Pancreas (tissue), 10 donors: ENCODE data around the gene C5orf58. TPM values are rescaled to one million over a fixed set of nuclear protein-coding genes. Genes with fewer than 3 reads are reported as not detected.
"Not testable (repeated sequence)": the region's sequence is repeated elsewhere in the genome, so short reads cannot be mapped to it uniquely, and the experiment has no call there.

Source experiments
- ATAC-seq, 4 donors: fragments of 200-7000 bp; cut with Tn5 transposase; one replicate each; pipeline versions ENCODE4 v1.8.0 to v1.9.1; 2020; ENCODE audit warnings: mild to moderate bottlenecking in 4 of 4, moderate library complexity in 4 of 4
- DNase-seq, 6 donors: peaks; one replicate each; pipeline ENCODE4 v3.0.0-alpha.2; 2020
- FAIRE-seq: peaks from 2 replicates; lab custom pipeline; 2012; peaks lifted over from hg19 to GRCh38; lab: Jason Lieb, UNC
- H3K27ac ChIP-seq, 4 donors: fragments of 200-600 bp; sonication (generic); 1 replicate in 3 of 4; 2 replicates in 1 of 4; pipeline versions ENCODE4 v1.5.0 to v1.8.0; 2020
- H3K27me3 ChIP-seq, 4 donors: fragments of 200-600 bp; one replicate each; pipeline ENCODE4 v1.8.0; 2021
- H3K36me3 ChIP-seq, 3 donors: fragments of 200-600 bp; sonication (generic) in 1 of 3; one replicate each; pipeline versions ENCODE4 v1.5.0 to v1.8.0; 2020 to 2021
- H3K4me1 ChIP-seq, 3 donors: fragments of 200-600 bp; one replicate each; pipeline ENCODE4 v1.8.0; 2021
- H3K4me3 ChIP-seq, 4 donors: fragments of 200-600 bp; sonication (generic) in 2 of 4; one replicate each; pipeline versions ENCODE4 v1.5.0 to v1.8.0; 2020 to 2021
- H3K9me3 ChIP-seq, 4 donors: fragments of 200-600 bp; one replicate each; pipeline ENCODE4 v1.8.0; 2021
- WGBS, 2 donors: extraction: QIAGEN DNeasy Blood & Tissue Kit; methylation state at CpG; one replicate each; pipeline ENCODE4 v1.1.7; 2013; 5-methylcytosine and 5-hydroxymethylcytosine counted together
- intact Hi-C, 3 donors: fragments of 100-400 bp; cut with DNase I; formaldehyde crosslinking; loops; one replicate each; pipeline versions ENCODE4 v1.11.1 to v1.14.2; 2022
- polyA plus RNA-seq, 2 donors: library from polyadenylated mRNA; stranded (reverse); fragments of 200-250 nt; gene quantifications; one replicate each; pipeline ENCODE4 v1.2.3, GENCODE V29; 2013
- total RNA-seq, 6 donors: library from RNA; stranded (reverse); fragmentation: NEBNext Ultra II Directional in 4 of 6; extraction: Animal tissue kit (Norgen Biotek cat#: 25700) in 4 of 6; gene quantifications; one replicate each; pipeline versions ENCODE4 v1.2.1 to v1.2.4, GENCODE V29; 2021 to 2023
- TF ChIP-seq, protein P1 (sequence below), 4 donors: fragments of 200-600 bp; sonication (generic) in 3 of 4; IDR thresholded peaks; one replicate each; pipeline versions ENCODE4 v1.5.0 to v1.8.0; 2021; ENCODE audit warnings: antibody characterized with exemption in 4 of 4
- donor health status: healthy with polysubstance abuse.
- donor health status: DM: no; HTN: no; CAD: no; lungs with moderate emphysema.
- donor health status: DM: no; HTN: no; CAD: no.
- donor health status: control.
- donor health status: control.
- donor health status: Bipolar disorder and iron deficiency.
- donor health status: DM: yes; HTN: yes; CAD: no.
- donor health status: DM: no; HTN: no; CAD: no.
- donor health status: DM: no; HTN: no; CAD: no.
- donor health status: DM: yes; HTN: yes; CAD: no.

Gene C5orf58
- total and polyA plus RNA-seq, 8 donors = 0.21 TPM; not detected in 7

DNA sequence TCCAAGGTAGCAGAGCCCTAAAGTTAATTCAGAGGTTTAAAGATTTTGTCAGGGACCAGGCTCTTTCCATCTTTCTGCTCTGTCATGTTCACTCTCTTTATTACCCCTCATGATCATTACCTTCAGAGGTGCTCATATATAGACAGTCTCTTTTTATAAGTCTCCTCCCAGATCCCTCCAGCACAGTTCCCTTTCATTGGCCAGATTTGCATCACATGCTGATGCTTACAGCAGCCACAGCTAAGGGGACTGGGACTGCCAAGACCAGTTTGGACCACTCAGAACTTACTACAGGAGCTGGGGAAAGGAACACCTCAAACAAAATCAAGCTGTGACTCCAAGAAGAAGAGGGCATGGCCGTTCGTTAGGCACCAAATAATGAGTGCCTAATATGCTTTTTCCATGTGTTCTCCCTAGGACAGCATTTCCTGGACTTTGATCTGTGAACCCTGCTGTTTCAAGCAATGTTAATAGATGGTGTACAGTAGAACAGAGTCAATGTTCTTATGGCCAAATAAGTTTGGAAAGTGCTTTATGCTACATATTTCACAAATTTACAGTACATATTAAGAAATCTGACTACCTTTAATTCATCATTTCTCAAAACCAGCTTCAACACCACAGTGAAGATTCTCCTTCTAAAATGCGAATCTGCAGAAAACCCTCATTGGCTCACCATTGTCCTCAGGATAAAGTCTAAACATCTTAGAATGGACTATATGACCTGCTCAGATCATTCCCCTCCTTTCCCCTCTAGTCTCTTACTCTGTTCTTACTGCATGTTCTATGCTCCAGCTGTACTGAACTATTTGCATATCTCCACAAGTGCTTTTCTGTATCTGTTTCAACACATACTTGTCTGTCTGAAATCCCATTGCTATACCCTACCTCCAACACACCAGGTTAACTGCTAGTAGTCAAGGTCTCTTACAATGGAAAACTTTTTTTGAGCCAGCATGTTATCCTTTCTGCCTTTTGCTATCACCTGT lies 3.4 kb downstream of the C5orf58 start:
- no peak for ATAC-seq
- WGBS, 2 donors = 56 to 61% methylated on average over 3 of the region's 3 CpGs
- H3K27ac ChIP-seq = no peak overlapping the region
- intact Hi-C loops = no loop called here
- H3K36me3 ChIP-seq = no peaks in the 10 kb centered on the region
- TF ChIP-seq, protein P1, sequence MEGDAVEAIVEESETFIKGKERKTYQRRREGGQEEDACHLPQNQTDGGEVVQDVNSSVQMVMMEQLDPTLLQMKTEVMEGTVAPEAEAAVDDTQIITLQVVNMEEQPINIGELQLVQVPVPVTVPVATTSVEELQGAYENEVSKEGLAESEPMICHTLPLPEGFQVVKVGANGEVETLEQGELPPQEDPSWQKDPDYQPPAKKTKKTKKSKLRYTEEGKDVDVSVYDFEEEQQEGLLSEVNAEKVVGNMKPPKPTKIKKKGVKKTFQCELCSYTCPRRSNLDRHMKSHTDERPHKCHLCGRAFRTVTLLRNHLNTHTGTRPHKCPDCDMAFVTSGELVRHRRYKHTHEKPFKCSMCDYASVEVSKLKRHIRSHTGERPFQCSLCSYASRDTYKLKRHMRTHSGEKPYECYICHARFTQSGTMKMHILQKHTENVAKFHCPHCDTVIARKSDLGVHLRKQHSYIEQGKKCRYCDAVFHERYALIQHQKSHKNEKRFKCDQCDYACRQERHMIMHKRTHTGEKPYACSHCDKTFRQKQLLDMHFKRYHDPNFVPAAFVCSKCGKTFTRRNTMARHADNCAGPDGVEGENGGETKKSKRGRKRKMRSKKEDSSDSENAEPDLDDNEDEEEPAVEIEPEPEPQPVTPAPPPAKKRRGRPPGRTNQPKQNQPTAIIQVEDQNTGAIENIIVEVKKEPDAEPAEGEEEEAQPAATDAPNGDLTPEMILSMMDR (IDR thresholded peaks at IDR 0.05) = no peak
- peaks cover 0 to 9% (median 0%) of the 10 kb centered on the region in 4 donors for H3K27me3 ChIP-seq
- H3K9me3 ChIP-seq = no peaks in the 10 kb centered on the region
- DNase-seq = no peak
- no peaks in the 10 kb centered on the region for H3K4me1 ChIP-seq
- no peak for FAIRE-seq
- no peak overlapping the region for H3K4me3 ChIP-seq

DNA sequence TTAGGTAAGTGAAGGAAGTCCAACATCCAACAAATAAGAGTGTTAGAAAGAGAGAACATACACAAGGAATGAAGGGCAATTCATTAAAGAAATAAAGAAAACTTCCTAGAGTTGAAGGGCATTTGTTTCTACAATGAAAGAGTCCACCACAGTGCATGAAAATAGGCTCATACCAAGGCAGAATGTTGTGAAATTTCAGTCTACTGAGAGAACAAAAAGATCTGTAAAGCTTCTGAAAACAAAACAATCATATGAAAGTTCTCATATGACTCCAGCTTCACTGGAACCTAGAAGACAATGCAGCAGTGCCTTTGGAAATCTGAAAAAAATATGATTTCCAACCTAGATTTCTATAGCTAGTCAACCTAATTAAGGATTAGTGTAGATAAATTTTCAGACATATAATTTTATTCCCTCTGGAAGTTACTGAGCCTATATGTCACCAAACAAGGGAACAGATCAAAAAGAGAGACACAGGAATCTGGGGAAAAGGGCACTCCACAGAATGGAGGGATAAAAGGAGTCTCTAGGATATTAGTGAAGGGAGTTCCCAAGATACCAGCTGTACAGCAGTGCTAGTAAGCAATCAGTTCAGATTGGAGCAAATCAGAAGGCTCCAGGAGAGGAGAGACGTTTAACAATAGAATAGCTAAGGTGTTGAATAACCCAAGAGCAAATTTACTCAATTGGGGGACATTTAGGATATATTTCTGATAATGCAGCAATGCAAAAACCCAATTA lies 5.8 kb downstream of the C5orf58 start:
- Histone ChIP-seq H3K4me3 (no peak overlapping the region), H3K27me3 (peaks cover 0 to 9% (median 0%) of the 10 kb centered on the region in 4 donors), H3K4me1 (no peaks in the 10 kb centered on the region), H3K27ac (no peak overlapping the region), H3K9me3 (no peaks in the 10 kb centered on the region), H3K36me3 (no peaks in the 10 kb centered on the region)
- TF ChIP-seq, protein P1 (IDR thresholded peaks at IDR 0.05) = no peak
- DNase-seq (no peak), ATAC-seq (no peak), FAIRE-seq (no peak)
- intact Hi-C loops = no loop called here
- WGBS, 2 donors = 9 to 12% methylated on average over 1 of the region's 1 CpG

DNA sequence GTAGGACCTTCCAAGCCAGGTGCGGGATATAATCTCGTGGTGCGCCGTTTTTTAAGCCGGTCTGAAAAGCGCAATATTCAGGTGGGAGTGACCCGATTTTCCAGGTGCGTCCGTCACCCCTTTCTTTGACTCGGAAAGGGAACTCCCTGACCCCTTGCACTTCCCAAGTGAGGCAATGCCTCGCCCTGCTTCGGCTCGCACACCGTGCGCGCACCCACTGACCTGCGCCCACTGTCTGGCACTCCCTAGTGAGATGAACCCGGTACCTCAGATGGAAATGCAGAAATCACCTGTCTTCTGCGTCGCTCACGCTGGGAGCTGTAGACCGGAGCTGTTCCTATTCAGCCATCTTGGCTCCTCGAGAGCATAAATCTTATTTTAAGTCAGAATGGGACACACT lies 12.7 kb downstream of the C5orf58 start:
- H3K9me3 ChIP-seq, H3K36me3 ChIP-seq, ATAC-seq, FAIRE-seq, H3K4me3 ChIP-seq, H3K27me3 ChIP-seq, H3K4me1 ChIP-seq, DNase-seq, intact Hi-C loops, H3K27ac ChIP-seq: not testable (repeated sequence)
- 85 to 87% methylated on average over 11 to 21 of the region's 23 CpGs for WGBS, 2 donors

DNA sequence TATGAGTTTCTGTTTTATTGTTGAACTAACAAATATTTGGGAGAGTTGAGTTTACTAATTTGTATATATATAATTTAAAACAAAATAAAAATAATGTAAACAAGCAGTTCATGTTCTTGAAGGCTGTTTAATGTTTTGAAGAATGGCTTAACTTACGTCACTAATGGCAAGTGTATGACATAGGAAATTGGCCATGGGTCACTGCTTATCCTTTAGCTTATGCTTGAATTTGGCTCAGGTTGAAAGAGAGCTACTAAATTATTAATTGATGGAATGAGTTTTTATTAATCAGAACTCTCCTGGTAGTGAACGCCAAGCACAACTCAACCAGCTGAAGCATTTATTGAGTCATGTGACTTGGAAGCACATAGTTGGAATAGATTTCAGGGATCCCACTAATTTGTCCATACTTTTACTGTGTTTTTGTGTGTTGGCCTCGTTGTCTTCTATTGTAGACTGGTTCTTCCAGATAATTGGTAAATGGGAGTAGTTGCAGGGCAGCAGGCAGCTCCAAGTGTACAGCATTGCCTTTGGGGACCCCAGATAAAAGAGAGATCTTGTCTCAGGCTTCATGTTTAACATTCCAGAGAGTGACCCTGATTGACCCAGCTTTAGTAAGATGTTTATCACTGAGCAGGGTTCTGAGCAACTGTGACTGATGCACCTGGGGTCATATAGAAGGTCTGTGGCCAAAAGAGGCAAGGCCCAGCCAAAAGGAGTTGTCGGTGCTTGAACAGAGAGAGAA lies 13.5 kb downstream of the C5orf58 start:
- no peaks in the 10 kb centered on the region for H3K36me3 ChIP-seq
- no peaks in the 10 kb centered on the region for H3K27me3 ChIP-seq
- intact Hi-C loops = no loop called here
- TF ChIP-seq, protein P1 (IDR thresholded peaks at IDR 0.05) = no peak
- WGBS, 2 donors = 61 to 68% methylated on average over 4 of the region's 4 CpGs
- no peak overlapping the region for H3K27ac ChIP-seq
- FAIRE-seq (no peak), DNase-seq (no peak), ATAC-seq (no peak)
- no peak overlapping the region for H3K4me3 ChIP-seq
- no peaks in the 10 kb centered on the region for H3K9me3 ChIP-seq
- no peaks in the 10 kb centered on the region for H3K4me1 ChIP-seq

DNA sequence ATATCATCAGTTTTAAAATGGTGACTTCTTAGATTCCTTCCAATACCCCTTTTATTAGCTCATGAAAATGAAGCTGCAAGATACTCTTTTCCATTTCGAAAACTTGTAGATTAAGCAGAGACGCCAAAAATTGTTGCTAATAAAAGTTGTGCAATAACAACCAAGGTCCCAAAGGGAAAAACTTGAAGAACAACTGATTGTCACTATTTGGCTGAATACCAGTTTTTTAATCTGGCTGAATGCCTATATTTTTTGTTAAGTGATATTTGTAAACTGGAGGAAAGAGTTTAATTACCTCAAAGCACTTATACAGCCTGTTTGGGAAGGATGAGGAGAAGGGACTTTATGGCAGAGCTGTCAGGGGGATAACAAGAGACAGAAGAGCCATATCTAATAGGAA lies 14.6 kb downstream of the C5orf58 start:
- Histone ChIP-seq H3K36me3 (no peaks in the 10 kb centered on the region), H3K4me3 (no peak overlapping the region), H3K9me3 (no peaks in the 10 kb centered on the region), H3K27ac (no peak overlapping the region), H3K27me3 (no peaks in the 10 kb centered on the region), H3K4me1 (no peaks in the 10 kb centered on the region)
- FAIRE-seq (no peak), ATAC-seq (peak in 1 of 4 donors; percentile 18), DNase-seq (no peak)
- intact Hi-C loops = no loop called here
- WGBS, 2 donors = 19 to 31% methylated on average over 2 of the region's 2 CpGs
- TF ChIP-seq, protein P1 (IDR thresholded peaks at IDR 0.05) = no peak
